Suprapubic skin (tissue), 4 donors: ENCODE results near the gene FANK1. TPM values are rescaled to one million over a fixed set of nuclear protein-coding genes. Genes with fewer than 3 reads are reported as not detected.

Source experiments
- DNase-seq, 2 donors: peaks; one replicate each; pipeline ENCODE4 v3.0.0-alpha.2; 2019; ENCODE audit warnings: low spot score in 2 of 2
- H3K27ac ChIP-seq: fragments of 200-600 bp; sonication (generic); one replicate; pipeline ENCODE4 v1.5.1; 2019
- H3K27me3 ChIP-seq: fragments of 200-600 bp; sonication (generic); one replicate; pipeline ENCODE4 v1.5.1; 2019
- H3K36me3 ChIP-seq: fragments of 200-600 bp; sonication (generic); one replicate; pipeline ENCODE4 v1.5.1; 2019
- H3K4me1 ChIP-seq: fragments of 200-600 bp; sonication (generic); one replicate; pipeline ENCODE4 v1.5.1; 2019
- H3K4me3 ChIP-seq: fragments of 200-600 bp; sonication (generic); one replicate; pipeline ENCODE4 v1.5.1; 2019; ENCODE audit warnings: mild to moderate bottlenecking
- H3K9me3 ChIP-seq: fragments of 200-600 bp; sonication (generic); one replicate; pipeline ENCODE4 v1.5.1; 2019
- CTCF ChIP-seq, 2 donors: fragments of 200-600 bp in 1 of 2; fragments of 450-650 bp in 1 of 2; sonication (generic) in 1 of 2; IDR thresholded peaks; one replicate each; pipeline ENCODE4 v1.5.1; 2016 to 2019; ENCODE audit warnings: antibody characterized with exemption in 2 of 2, mild to moderate bottlenecking in 1 of 2, moderate library complexity in 1 of 2
- EP300 ChIP-seq: sonication (generic); formaldehyde crosslinking; IDR thresholded peaks from one replicate; pipeline ENCODE4 v1.6.1; 2017; ENCODE audit warnings: antibody characterized with exemption
- POLR2A ChIP-seq, 2 donors: fragments of 450-650 bp; IDR thresholded peaks; one replicate each; pipeline ENCODE4 v1.6.1; 2017; ENCODE audit warnings: antibody characterized with exemption in 2 of 2, mild to moderate bottlenecking in 2 of 2, moderate library complexity in 2 of 2
- POLR2AphosphoS5 ChIP-seq, 3 donors: sonication (generic); formaldehyde crosslinking; IDR thresholded peaks; one replicate each; pipeline ENCODE4 v1.6.1; 2017; ENCODE audit warnings: antibody characterized with exemption in 3 of 3
- WGBS: methylation state at CpG from one replicate; pipeline ENCODE4 v1.1.5; 2018; 5-methylcytosine and 5-hydroxymethylcytosine counted together
- total RNA-seq, 4 donors: library from RNA; depleted of rRNA; stranded (reverse); fragments of >200 nt; gene quantifications; one replicate each; pipeline ENCODE4 v1.1.0, GENCODE V29; 2016

Gene FANK1
- total RNA-seq, 4 donors from 2014 or later: 3.7 to 8.2 (median 5.8) TPM

GRCh38 chr10:125953778-125954385 is 57.5 kb downstream of the FANK1 start:
- H3K27ac ChIP-seq: no peak overlapping the region
- H3K36me3 ChIP-seq: no peaks in the 10 kb centered on the region
- 93% methylated on average over 9 of the region's 9 CpGs for WGBS

GRCh38 chr10:125955766-125956165 is 59.4 kb downstream of the FANK1 start:
- Histone ChIP-seq H3K27me3 (no peaks in the 10 kb centered on the region), H3K27ac (no peak overlapping the region), H3K9me3 (peaks cover 18% of the 10 kb centered on the region), H3K4me1 (no peaks in the 10 kb centered on the region), H3K4me3 (no peak overlapping the region), H3K36me3 (no peaks in the 10 kb centered on the region)
- no peak for DNase-seq
- TF ChIP-seq CTCF (IDR thresholded peaks at IDR 0.05) (no peak), EP300 (no peak), POLR2A (IDR thresholded peaks at IDR 0.05) (no peak), POLR2AphosphoS5 (IDR thresholded peaks at IDR 0.05) (no peak)
- 49% methylated on average over 3 of the region's 3 CpGs for WGBS

More at GRCh38 chr10:125953778-125954385, 57.5 kb downstream of the FANK1 start:
- no peaks in the 10 kb centered on the region for H3K4me1 ChIP-seq
- H3K9me3 ChIP-seq: peaks cover 18% of the 10 kb centered on the region
- H3K4me3 ChIP-seq: no peak overlapping the region
- no peak for TF ChIP-seq CTCF (IDR thresholded peaks at IDR 0.05)
- DNase-seq: no peak
- no peaks in the 10 kb centered on the region for H3K27me3 ChIP-seq

GRCh38 chr10:125961743-125962142 is 65.4 kb downstream of the FANK1 start:
- TF ChIP-seq CTCF (IDR thresholded peaks at IDR 0.05) (no peak), POLR2AphosphoS5 (IDR thresholded peaks at IDR 0.05) (no peak), EP300 (no peak), POLR2A (IDR thresholded peaks at IDR 0.05) (no peak)
- H3K4me1 ChIP-seq: no peaks in the 10 kb centered on the region
- no peaks in the 10 kb centered on the region for H3K9me3 ChIP-seq
- no peaks in the 10 kb centered on the region for H3K36me3 ChIP-seq
- no peaks in the 10 kb centered on the region for H3K27me3 ChIP-seq
- DNase-seq: no peak
- no peak overlapping the region for H3K27ac ChIP-seq
- no peak overlapping the region for H3K4me3 ChIP-seq
- 86% methylated on average over 1 of the region's 1 CpG for WGBS

DNA sequence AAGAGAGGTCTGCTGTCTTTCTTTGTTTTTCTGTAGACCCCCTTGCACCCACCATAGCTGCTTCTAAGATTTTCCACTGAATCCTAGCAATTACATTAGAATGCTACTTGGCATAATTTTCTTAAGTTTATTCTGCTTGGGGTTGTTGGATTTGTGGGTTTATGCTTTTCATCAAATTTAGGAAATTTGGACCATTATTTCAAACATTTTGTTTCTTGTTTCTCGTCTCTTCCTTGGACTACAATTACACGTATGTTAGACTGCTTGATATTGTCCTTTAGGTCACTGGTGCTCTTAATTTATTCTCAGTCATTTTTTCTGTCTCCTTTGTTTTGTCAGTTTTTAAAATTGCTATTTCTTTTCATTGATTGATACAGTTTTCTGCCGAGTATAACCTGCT is 65.8 kb downstream of the FANK1 start:
- TF ChIP-seq POLR2AphosphoS5 (IDR thresholded peaks at IDR 0.05) (no peak), CTCF (IDR thresholded peaks at IDR 0.05) (no peak)
- H3K27ac ChIP-seq: no peak overlapping the region
- H3K36me3 ChIP-seq: no peaks in the 10 kb centered on the region
- no peaks in the 10 kb centered on the region for H3K9me3 ChIP-seq
- H3K27me3 ChIP-seq: no peaks in the 10 kb centered on the region
- DNase-seq: no peak
- H3K4me1 ChIP-seq: no peaks in the 10 kb centered on the region
- H3K4me3 ChIP-seq: no peak overlapping the region
- WGBS: 94% methylated on average over 3 of the region's 3 CpGs

DNA sequence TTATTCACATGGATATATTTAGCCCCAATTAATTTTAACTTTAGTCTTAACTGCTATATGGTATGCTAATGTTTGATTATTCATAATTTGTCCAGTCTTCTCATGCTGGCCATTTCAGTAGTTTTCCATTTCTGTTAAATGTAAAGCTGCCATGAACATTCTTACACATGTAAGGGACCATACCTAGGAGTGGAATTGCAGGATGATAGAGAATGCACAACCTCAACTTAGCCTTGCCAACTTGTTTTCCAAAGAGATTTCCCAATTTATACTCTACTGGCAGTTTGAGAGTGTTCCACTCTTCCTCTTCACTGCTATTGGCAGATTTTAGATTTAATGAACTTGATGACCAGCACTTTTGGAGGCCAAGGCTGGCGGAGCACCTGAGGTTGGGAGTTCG is 68.2 kb downstream of the FANK1 start:
- Histone ChIP-seq H3K9me3 (no peaks in the 10 kb centered on the region), H3K27me3 (no peaks in the 10 kb centered on the region), H3K27ac (no peak overlapping the region), H3K4me3 (no peak overlapping the region), H3K4me1 (no peaks in the 10 kb centered on the region), H3K36me3 (no peaks in the 10 kb centered on the region)
- WGBS: 100% methylated on average over 2 of the region's 2 CpGs
- no peak for DNase-seq
- TF ChIP-seq CTCF (IDR thresholded peaks at IDR 0.05) (no peak), EP300 (no peak), POLR2A (IDR thresholded peaks at IDR 0.05) (no peak), POLR2AphosphoS5 (IDR thresholded peaks at IDR 0.05) (no peak)
